K562 (cell line): ENCODE measurements around the gene RPRM. TPM values are rescaled to one million over a fixed set of nuclear protein-coding genes. Genes with fewer than 3 reads are reported as not detected.
A peak's percentile ranks its signal among the peaks of the same experiment; 100 is the strongest.

Experiments used
- ATAC-seq: fragments of 200-7000 bp; cut with Tn5 transposase; 3 replicates; pipeline ENCODE4 v1.9.1; 2020; ENCODE audit warnings: moderate library complexity
- BruUV-seq: library from RNA; stranded (reverse); fragments of 400-500 nt; replicated peaks from 2 replicates; lab custom pipeline; 2021; lab: Mats Ljungman, UMichigan
- CTCF ChIA-PET: fragments of 300-600 bp; formaldehyde crosslinking; extraction: SDS; loops from one replicate; lab custom pipeline; 2021; ENCODE audit warnings: low intra/inter-chr PET ratio; lab: Yijun Ruan, JAX
- POLR2A ChIA-PET: fragments of 300-600, 350-650 bp; sonication (Branson Sonifier 250); formaldehyde crosslinking; extraction: SDS; loops from one replicate; lab custom pipeline; 2021; ENCODE audit warnings: antibody characterized with exemption, inconsistent platforms; lab: Yijun Ruan, JAX
- DNase-seq, 4 experiments: peaks; one replicate each; pipeline versions ENCODE4 v3.0.0 to v3.0.0-alpha.2; 2011 to 2018; ENCODE audit warnings: low spot score in 3 of 4, mixed read lengths in 3 of 4; ENCODE audit errors: extremely low read depth in 1 of 4
- FAIRE-seq: peaks from 2 replicates; lab custom pipeline; 2011; peaks lifted over from hg19 to GRCh38; lab: Jason Lieb, UNC
- H2AFZ ChIP-seq: 2 replicates; pipeline ENCODE4 v1.6.0; 2011; ENCODE audit warnings: low read depth, low read length, control low read depth, inconsistent platforms
- H3K27ac ChIP-seq: fragments of 200-600 bp; 3 replicates; pipeline ENCODE4 v1.8.0; 2011; ENCODE audit warnings: low read depth, mild to moderate bottlenecking, control low read depth, inconsistent platforms, low read length, moderate library complexity, mixed read lengths; ENCODE audit errors: extremely low read depth
- H3K27me3 ChIP-seq, 2 experiments: fragments of 300-600 bp in 1 of 2; 2 replicates in 1 of 2; 3 replicates in 1 of 2; pipeline versions ENCODE4 v1.6.0 to v1.8.0; 2011; ENCODE audit warnings: inconsistent platforms in 2 of 2, low read length in 2 of 2, mild to moderate bottlenecking in 1 of 2, mixed read lengths in 1 of 2, moderate library complexity in 1 of 2; ENCODE audit not compliant: control insufficient read depth in 2 of 2, insufficient read depth in 2 of 2
- H3K36me3 ChIP-seq: fragments of 300-600 bp; 3 replicates; pipeline ENCODE4 v1.8.0; 2011; ENCODE audit warnings: mild to moderate bottlenecking, low read length, inconsistent platforms; ENCODE audit not compliant: control insufficient read depth, insufficient read depth
- H3K4me1 ChIP-seq, 2 experiments: fragments of 200-600 bp in 1 of 2; replicated peaks in 1 of 2; 2 replicates in 1 of 2; 3 replicates in 1 of 2; pipeline versions ENCODE4 v1.5.1 to v1.8.0; 2011; ENCODE audit warnings: inconsistent platforms in 2 of 2, low read length in 2 of 2, mild to moderate bottlenecking in 1 of 2, mixed read lengths in 1 of 2, moderate library complexity in 1 of 2; ENCODE audit not compliant: control insufficient read depth in 2 of 2, insufficient read depth in 2 of 2
- H3K4me2 ChIP-seq: 2 replicates; pipeline ENCODE4 v1.6.1; 2011; ENCODE audit warnings: low read length, control low read depth, inconsistent platforms, mixed read lengths; ENCODE audit not compliant: insufficient read depth
- H3K4me3 ChIP-seq: fragments of 200-600 bp; sonication (generic), shearing (Covaris generic); 2 replicates; pipeline ENCODE4 v1.5.1; 2016; ENCODE audit warnings: control low read depth, inconsistent platforms
- H3K79me2 ChIP-seq: fragments of 200-600 bp; 3 replicates; pipeline ENCODE4 v1.8.0; 2011; ENCODE audit warnings: low read length, inconsistent platforms; ENCODE audit not compliant: control insufficient read depth, insufficient read depth
- H3K9ac ChIP-seq, 2 experiments: 2 replicates each; pipeline versions ENCODE4 v1.6.0 to v1.6.1; 2011; ENCODE audit warnings: low read depth in 2 of 2, low read length in 2 of 2, control low read depth in 1 of 2, inconsistent platforms in 1 of 2, mild to moderate bottlenecking in 1 of 2, mixed read lengths in 1 of 2; ENCODE audit not compliant: insufficient read depth in 1 of 2
- H3K9me1 ChIP-seq: one replicate; pipeline ENCODE4 v1.6.0; 2011; ENCODE audit warnings: inconsistent platforms, mild to moderate bottlenecking, low read length, moderate library complexity; ENCODE audit not compliant: control insufficient read depth, insufficient read depth
- H3K9me3 ChIP-seq: replicated peaks from 2 replicates; pipeline ENCODE4 v1.5.1; 2011; ENCODE audit warnings: low read depth, low read length, inconsistent platforms; ENCODE audit not compliant: control insufficient read depth, insufficient read depth
- H4K20me1 ChIP-seq: replicated peaks from 2 replicates; pipeline ENCODE4 v1.6.1; 2011; ENCODE audit warnings: low read length, inconsistent platforms, mixed read lengths; ENCODE audit not compliant: control insufficient read depth, insufficient read depth
- CREB1 ChIP-seq, 2 experiments: sonication (generic) in 1 of 2; formaldehyde crosslinking in 1 of 2; IDR thresholded peaks; 2 replicates each; pipeline versions ENCODE4 v1.6.1 to v1.8.0; 2012 to 2022; ENCODE audit warnings: inconsistent platforms in 1 of 2, mild to moderate bottlenecking in 1 of 2, missing genetic modification reagents in 1 of 2, moderate library complexity in 1 of 2
- GMEB1 ChIP-seq: fragments of 250-450 bp; sonication (Bioruptor Pico); IDR thresholded peaks from 2 replicates; pipeline ENCODE4 v1.4.0; 2020; ENCODE audit warnings: mild to moderate bottlenecking
- MXD1 ChIP-seq: fragments of 250-450 bp; sonication (Bioruptor Pico); IDR thresholded peaks from 2 replicates; pipeline ENCODE4 v1.8.0; 2021; ENCODE audit warnings: borderline replicate concordance, mild to moderate bottlenecking, moderate library complexity; ENCODE audit not compliant: poor library complexity, severe bottlenecking
- NFIC ChIP-seq: fragments of 450-650 bp; IDR thresholded peaks from 2 replicates; pipeline ENCODE4 v1.6.1; 2017; ENCODE audit warnings: mild to moderate bottlenecking, inconsistent platforms
- PML ChIP-seq: IDR thresholded peaks from 2 replicates; pipeline ENCODE4 v1.6.1; 2012; ENCODE audit warnings: low read length, inconsistent platforms
- POLR2A ChIP-seq: fragments of 450-650 bp; conservative IDR thresholded peaks from 2 replicates; pipeline ENCODE4 v1.6.1; 2016
- POU5F1 ChIP-seq: fragments of 150-350 bp; IDR thresholded peaks from 2 replicates; pipeline ENCODE4 v1.6.1; 2014; ENCODE audit warnings: borderline replicate concordance, low read length, low read depth, mild to moderate bottlenecking; ENCODE audit not compliant: partially characterized antibody
- ZNF282 ChIP-seq: sonication (generic); formaldehyde crosslinking; IDR thresholded peaks from 2 replicates; pipeline ENCODE4 v1.8.1; 2023; ENCODE audit warnings: missing genetic modification reagents
- ZNF518B ChIP-seq: fragments of 250-450 bp; sonication (Bioruptor Pico); IDR thresholded peaks from 2 replicates; pipeline ENCODE4 v1.5.0; 2021; ENCODE audit warnings: mild to moderate bottlenecking, moderate library complexity
- WGBS: fragments of 100-300 bp; shearing (Covaris generic); methylation state at CpG from one replicate; pipeline ENCODE4 v1.1.6; 2016; ENCODE audit warnings: low coverage, mixed read lengths; ENCODE audit not compliant: insufficient coverage; ENCODE audit errors: missing lambda C conversion rate; 5-methylcytosine and 5-hydroxymethylcytosine counted together
- in situ Hi-C: fragments of 300-500 bp; cut with MboI; formaldehyde crosslinking; loops from 4 replicates; pipeline ENCODE4 v1.15.0; 2018; ENCODE audit warnings: inconsistent platforms, mixed read lengths
- intact Hi-C: fragments of 100-400 bp; cut with micrococcal nuclease; formaldehyde crosslinking; loops from 2 replicates; pipeline ENCODE4 v1.14.2; 2022
- polyA plus RNA-seq, 8 experiments: library from polyadenylated mRNA; depleted of rRNA in 4 of 8; stranded (reverse) in 5 of 8; unstranded in 3 of 8; fragments of >200 nt; fragmentation: Nextera tagmentation in 2 of 8; fragmentation: Illumina TruSeq in 1 of 8; extraction: Ambion mirVana in 2 of 8; extraction: Trizol in 1 of 8; gene quantifications; 2 replicates each; pipeline versions ENCODE4 v1.2.1 to v1.2.3, GENCODE V29; 2011 to 2014; ENCODE audit warnings: inconsistent platforms in 1 of 8, missing spikeins in 1 of 8
- total RNA-seq, 7 experiments: library from RNA; depleted of rRNA in 6 of 7; stranded (reverse); fragments of >200 nt in 6 of 7; fragmentation: Illumina TruSeq in 2 of 7; extraction: Trizol in 2 of 7; gene quantifications; 2 replicates each; pipeline versions ENCODE4 v1.2.1 to v1.2.3, GENCODE V29; 2011 to 2021; ENCODE audit warnings: low replicate concordance in 1 of 7

RPRM gene
- total and polyA plus RNA-seq, 9 of the 15 experiments (the other 6 are each of a cell fraction or from before 2014, with no cell fraction given), result not detected

GRCh38 chr2:153476816-153477635 is 1.5 kb downstream of the RPRM start:
- H3K27ac ChIP-seq, result no peak overlapping the region
- H3K4me1 ChIP-seq, result peaks cover 0 to 15% of the 10 kb centered on the region in 2 experiments; a peak in 2 of 5 replicates
- no peak overlapping the region for H3K4me2 ChIP-seq
- H4K20me1 ChIP-seq, result no peaks in the 10 kb centered on the region
- peak; percentile 16; the same call in 1 of the 2 replicates for TF ChIP-seq NFIC
- no peak for TF ChIP-seq MXD1 (CRISPR knock-in tag)
- in situ Hi-C loops, result no loop called here
- under 1% methylated on average over 37 of the region's 38 CpGs for WGBS
- intact Hi-C loops, result no loop called here
- H3K79me2 ChIP-seq, result no peaks in the 10 kb centered on the region
- ATAC-seq, result no peak
- H3K9me1 ChIP-seq, result no peaks in the 10 kb centered on the region
- no peak for DNase-seq
- no TSS peak for BruUV-seq
- H3K27me3 ChIP-seq, result peaks cover 0 to 10% of the 10 kb centered on the region in 2 experiments; a peak in 2 of 5 replicates
- H3K4me3 ChIP-seq, result no peak overlapping the region
- POLR2A ChIA-PET, result no interaction called here
- H3K9me3 ChIP-seq, result no peaks in the 10 kb centered on the region
- CTCF ChIA-PET, result no interaction called here
- no peak for FAIRE-seq
- no peaks in the 10 kb centered on the region for H3K36me3 ChIP-seq
- H2AFZ ChIP-seq, result no peak overlapping the region
- no peak overlapping the region for H3K9ac ChIP-seq

- Histone ChIP-seq H3K27ac (no peak overlapping the region), H3K9me1 (no peaks in the 10 kb centered on the region), H3K9ac (no peak overlapping the region), H4K20me1 (no peaks in the 10 kb centered on the region), H3K27me3 (peaks cover 0 to 10% of the 10 kb centered on the region in 2 experiments; a peak in 2 of 5 replicates), H3K4me1 (peaks cover 0 to 15% of the 10 kb centered on the region in 2 experiments; a peak in 2 of 5 replicates), H3K4me3 (no peak overlapping the region), H2AFZ (no peak overlapping the region), H3K79me2 (no peaks in the 10 kb centered on the region), H3K36me3 (no peaks in the 10 kb centered on the region), H3K9me3 (no peaks in the 10 kb centered on the region), H3K4me2 (no peak overlapping the region)
- intact Hi-C loops, result no loop called here
- DNase-seq (no peak), FAIRE-seq (no peak), ATAC-seq (no peak)
- 0% methylated on average over 7 of the region's 7 CpGs for WGBS
- in situ Hi-C loops, result no loop called here
- BruUV-seq, result no TSS peak
- CTCF ChIA-PET, result no interaction called here
- POLR2A ChIA-PET, result no interaction called here
- TF ChIP-seq CREB1 (IDR thresholded peaks at IDR 0.05) (no peak), CREB1 (CRISPR knock-in tag; IDR thresholded peaks at IDR 0.05) (no peak), PML (no peak), POLR2A (no peak), ZNF518B (CRISPR knock-in tag) (no peak), GMEB1 (CRISPR knock-in tag) (no peak), ZNF282 (CRISPR knock-in tag) (no peak), POU5F1 (no peak)
Measured at GRCh38 chr2:153476491-153476815, 2.1 kb downstream of the RPRM start.
